NCI-H2107 (cell line): ENCODE data around the gene ATP23.

ENCODE experiments used
- DNase-seq: peaks from one replicate; lab custom pipeline; 2025; lab: John Stamatoyannopoulos, UW

Gene ATP23, protein sequence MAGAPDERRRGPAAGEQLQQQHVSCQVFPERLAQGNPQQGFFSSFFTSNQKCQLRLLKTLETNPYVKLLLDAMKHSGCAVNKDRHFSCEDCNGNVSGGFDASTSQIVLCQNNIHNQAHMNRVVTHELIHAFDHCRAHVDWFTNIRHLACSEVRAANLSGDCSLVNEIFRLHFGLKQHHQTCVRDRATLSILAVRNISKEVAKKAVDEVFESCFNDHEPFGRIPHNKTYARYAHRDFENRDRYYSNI

DNA sequence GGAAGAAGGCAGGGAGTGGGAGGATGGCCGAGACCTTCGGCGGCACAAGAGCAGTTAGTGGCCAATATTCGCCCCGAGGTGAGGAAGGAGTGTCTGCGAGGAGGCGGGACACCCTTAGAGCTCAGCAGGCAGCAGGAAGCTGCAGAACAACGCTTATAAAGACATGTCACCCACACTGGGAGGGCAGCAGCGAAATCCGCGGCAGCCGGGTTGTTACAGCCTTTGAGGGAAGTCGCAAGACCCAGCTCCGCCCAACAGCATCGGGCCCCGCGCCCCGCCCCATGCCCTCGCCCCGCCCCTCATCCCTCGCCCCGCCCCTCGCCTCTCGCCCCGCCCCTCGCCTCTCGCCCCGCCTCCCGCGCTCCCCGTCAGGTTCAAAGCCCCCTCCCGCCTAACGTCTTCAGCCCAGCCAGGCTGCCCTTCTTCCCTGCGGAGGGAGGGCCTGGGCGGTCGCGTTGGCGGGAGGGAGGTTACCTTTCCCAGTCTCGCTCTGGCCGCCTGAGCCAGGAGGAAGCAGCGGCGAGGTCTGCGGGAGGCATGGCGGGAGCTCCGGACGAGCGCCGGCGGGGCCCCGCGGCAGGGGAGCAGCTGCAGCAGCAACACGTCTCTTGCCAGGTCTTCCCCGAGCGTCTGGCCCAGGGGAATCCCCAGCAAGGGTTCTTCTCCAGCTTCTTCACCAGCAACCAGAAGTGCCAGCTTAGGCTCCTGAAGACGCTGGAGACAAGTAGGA is at the start of gene ATP23:
TSS of gene ATP23 (plus strand) at position 403 of the 730 bp plus-strand sequence. CDS start at position 538, 135 bp downstream.
- peak; percentile 91 for DNase-seq

DNA sequence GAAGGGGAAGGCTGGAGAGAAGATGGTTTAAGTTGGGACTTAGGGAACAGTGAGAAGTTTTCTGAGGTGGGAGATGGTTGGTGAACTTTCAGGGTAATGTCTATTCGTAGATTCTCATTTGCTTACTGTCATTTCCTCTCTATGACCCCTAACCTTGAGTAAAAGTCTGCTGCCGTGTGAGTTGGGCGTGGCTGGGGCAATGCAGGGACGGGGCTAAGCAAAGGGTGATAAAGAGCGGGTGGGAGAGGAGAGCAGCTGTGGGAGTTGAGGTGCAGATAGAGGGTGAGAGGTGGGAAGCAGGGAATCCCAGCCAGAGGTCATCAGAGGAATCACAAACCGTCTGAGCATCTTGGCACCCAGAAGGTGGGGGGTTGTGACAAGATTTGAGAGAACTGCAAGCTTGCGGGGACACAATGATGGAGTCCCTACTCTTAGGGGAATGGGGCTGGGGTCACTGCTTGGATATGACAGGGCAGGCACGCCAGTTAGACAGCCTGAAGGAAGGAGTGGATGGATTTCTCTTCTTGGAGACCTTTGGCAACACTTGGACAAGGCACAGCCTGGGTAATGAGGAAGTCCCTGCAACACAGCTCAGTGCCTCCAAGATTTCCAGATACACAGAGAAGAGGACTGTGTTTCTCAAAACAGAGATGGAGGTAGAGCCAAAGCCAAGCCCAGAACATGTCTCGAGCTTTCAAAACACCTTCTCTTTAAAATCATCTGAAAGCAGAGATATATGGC is 49.0 kb upstream of the ATP23 start:
- DNase-seq: no peak

DNA sequence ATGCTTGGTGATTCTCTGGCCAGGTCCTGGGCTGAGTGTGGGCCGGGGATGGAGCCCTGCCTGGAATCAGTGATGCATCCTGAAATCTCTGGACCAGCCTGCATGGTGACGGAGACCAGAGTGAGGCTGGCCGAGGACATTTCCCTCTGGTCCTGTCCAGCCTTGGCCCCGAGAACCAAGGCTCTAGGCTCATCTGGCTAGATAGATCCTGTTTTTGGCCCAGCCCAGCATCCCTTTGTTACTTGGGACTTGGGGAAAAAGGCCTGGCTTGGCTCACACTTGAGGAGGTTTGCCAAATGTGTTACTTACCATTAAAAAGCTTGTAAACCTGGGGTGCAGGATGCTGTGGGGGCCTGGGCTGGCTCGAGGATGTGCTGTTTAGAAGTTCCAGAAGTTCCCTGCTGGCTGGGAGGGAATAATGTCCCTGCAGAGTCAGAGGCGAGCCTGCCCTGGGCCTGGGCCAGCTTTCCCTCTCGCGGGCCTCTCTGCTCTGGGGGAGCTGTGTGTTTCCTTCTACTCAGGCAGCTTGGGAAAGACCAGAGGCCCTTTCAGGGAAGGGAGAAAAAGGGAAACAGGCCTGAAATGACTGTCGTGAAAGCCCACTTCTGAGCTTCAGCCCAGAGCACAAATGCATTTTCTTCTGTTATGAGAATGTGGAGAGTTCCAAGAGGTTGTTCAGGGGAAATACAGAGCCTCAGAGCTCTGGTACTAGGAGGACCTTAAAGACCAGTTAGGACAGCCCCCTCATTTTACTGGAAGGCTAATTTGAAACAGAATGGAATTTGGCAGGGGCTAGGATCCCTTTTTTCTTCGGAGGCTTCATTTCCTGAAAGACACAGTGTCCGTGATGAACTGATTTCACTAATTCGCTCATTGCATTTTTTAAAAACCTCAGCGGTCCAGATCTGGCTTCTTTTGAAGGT is 47.7 kb upstream of the ATP23 start:
- no peak for DNase-seq

DNA sequence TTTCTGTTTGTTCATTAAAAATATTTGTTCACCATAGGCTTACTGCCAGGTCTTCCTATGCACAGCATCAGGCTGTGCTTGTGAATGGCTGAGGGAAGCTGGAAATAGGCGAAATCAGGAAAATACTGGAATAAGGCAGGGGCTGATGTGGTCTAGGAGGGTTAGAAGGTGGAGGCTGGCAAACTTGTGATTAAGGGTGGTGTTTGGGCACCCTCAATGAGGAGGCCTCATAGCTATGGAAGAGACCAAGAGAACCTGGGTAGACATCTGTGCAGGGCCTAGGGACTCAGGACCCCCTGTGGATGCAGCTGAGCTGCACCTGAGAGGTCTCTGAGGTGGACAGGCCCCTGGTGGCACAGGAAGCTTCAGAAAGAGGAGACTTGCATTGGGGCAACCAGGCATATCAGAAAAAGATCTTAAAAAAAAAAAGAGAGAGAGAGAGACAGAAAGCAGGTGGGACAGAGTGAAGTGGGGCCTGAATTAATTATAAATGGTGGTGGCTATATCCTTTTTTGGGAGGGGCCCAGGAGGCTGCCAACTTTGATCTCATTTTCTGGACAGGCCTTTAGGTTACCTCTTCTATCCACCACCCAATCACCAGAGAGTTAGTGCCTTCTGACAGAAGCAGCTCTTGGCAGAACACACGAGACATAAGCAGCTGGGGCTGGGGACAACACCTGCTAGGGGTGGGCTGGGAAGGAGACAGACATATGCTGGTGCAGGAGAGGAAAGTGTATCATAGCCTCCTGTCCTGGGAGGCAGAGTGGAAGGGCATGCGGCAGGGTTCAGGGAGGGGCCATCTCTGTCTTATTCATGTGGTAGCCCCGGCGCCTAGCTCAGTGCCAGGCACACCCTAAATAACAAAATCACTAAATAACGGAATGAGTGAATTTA is 46.7 kb upstream of the ATP23 start:
- peak; percentile 18 for DNase-seq

DNA sequence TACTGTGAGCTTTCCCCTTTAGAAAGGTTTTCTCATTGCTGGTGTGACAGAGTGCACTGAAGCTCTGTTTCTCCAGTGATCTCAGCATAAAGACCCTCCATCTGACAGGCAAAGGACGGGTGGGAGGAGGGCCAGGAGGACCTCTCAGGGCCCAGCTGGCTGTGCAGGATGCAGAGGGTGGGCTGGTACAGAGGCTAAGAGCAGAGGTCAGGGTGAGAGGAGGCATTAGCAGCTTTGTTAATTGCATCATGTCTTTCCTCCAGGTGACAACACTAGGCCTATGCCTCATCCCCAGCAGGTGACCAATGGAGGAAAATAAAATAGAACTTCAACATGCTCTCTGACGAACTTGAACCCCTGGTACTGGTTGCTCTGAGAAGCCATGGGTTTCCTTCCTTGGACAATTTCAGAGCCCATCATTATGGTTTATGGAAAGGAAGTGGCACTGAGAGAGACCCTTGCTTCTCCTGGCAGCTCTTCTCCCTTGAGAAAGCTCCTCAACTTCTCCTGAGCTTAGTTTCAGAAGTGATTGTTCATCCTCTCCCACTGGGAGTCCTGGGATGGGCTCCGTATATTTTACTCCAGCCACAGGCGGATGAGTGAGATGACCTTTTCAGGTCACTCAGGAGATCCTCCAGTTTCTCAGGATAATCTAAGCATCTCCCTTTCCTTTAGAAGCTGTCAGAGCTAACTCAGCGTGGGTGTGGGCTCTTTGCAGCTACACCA is 45.8 kb upstream of the ATP23 start:
- DNase-seq: no peak

DNA sequence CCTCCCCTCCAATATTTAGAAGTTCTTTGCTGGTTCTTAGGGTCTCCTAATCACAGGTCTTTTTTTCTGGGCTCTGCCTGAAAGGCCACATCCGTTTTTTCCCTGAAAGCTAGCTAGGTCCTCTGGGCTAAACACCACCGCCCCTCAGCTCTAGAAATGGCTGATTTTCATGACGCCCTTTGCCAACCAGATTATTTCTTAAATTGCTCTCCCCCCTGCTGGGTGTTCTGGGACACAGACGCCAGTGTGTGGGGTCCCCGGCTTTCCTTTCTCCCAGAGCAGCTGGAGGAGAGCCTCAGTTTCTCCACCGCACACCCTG is 45.3 kb upstream of the ATP23 start:
- no peak for DNase-seq

DNA sequence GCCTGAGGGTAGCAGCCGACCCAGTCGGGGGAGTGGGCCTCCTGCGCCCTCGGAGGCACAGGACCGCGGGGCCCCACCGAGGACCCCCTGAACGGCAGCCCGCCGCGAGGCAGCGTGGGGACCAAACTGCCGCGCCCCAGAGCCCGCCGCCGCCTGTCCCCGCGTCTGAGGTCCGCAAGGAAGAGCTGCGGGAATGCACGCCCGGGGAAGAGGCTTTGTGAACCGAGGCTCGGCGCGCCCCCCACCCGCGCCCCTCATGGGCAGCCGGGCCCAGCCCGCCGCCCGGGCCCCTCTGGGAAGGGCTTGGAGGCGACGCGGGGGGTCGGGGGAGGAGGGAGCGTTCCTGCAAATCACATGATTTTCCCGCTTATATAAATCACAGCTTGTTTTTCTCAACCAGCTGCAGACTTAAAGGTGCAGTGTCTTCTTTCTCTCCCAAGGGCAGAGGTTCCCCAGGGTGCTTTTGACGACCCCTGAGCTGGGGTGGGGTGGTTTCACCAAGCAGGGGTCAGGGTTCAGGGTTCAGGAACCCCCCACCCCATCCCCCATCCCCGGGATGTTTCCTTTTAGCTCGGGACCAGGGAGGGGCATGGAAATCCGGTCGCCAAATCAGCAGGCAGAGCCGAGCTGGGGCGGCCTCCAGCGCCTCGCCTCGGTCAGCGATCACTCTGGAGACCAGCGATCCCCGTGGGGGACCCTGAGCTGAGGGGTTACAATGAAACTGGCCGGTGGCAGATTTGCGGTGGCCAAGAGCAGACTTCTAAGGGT is 44.7 kb upstream of the ATP23 start:
- DNase-seq: peak; percentile 22

DNA sequence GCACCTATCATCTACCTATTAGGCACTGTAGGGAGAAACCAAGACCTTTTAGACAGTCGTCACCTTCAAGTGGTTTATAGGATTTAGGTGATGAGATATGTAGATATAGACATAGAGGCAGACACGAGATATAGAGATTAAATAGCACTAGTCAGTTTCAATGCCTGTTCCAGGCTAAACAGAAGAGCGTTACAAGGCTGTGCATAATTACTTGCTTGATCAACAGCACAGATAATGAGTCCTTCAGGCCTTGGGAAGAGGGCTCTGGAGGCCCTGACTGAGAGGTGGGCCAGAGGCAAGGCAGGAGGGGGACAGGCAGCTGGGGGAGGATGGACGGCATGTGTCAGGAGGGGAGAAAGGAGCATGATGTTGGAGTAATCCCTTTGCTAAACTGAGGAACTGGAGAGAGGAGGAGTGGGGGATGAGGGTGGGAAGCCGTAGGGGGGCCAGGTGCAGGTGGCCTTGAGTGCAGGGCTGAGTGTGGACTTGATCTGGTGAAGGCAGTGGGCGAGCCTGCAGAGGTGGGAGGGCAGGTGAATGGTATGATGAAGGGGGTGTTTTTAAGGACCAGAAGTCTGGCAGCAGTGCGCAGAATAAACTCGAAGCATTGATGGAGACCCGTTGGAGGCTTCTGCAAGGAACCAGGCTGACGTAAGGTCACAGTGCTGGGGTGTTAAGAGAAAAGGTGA is 43.9 kb upstream of the ATP23 start:
- no peak for DNase-seq

DNA sequence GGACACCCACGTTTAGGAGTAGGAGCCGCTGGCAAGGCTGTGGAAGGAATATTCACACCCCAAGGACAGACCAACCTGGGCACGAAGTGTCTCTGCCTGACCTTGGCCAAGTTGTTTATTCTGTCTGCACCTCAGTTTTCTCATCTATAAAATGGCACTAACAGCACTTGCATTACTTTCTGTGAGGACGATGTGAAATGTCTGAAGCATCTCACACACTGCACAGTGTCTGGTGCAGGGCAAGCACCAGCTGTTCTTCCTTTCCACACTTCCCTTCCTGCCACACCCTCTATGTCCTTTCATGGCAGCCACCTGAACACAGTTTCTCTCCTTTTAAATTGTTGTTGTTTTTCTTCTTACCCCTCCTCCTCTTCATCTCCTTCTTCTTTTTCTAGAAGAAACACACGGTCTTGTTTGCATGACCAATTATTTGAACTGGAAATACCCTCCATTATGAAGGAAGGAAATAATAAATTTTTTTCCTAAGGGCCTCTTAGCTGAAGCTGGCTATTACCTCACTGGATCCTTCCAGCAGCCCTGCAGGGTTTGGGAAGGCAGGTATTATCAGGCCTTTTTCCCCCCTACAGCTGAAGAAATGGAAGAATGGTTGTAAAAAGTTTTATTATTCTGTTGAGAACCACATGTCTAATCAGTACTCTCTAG is 42.9 kb upstream of the ATP23 start:
- DNase-seq: no peak

DNA sequence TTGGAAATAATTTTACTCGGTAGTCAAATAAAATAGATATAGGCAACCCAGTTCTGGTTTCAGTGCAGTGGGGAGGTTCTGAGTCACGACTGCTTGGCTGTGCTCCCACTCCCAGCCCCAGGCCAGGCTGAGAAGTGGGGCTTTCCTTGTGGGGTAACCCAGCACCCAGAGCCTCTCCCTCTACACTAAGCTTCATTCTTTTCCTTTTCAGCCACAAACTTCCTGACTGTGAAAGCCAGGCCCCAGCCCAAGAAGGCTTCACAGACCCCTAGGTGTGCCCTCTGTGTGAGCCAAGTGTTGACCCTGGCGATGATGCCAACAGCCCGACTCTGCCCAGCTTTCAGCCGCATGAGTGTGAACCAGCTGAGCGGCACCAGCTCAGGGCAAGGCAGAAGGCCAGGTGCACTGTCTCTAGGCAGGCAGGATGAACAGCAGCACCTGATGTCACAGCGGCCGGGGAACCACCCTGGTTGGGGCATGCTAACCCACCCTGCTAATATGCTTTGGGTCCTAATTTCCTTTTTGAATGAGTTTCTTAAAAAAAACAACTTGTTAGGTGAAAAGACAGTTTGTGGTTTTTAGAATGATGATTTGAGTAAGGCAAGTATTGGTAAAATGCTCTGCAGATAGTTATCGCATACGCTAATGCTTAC is 42.2 kb upstream of the ATP23 start:
- DNase-seq: no peak

DNA sequence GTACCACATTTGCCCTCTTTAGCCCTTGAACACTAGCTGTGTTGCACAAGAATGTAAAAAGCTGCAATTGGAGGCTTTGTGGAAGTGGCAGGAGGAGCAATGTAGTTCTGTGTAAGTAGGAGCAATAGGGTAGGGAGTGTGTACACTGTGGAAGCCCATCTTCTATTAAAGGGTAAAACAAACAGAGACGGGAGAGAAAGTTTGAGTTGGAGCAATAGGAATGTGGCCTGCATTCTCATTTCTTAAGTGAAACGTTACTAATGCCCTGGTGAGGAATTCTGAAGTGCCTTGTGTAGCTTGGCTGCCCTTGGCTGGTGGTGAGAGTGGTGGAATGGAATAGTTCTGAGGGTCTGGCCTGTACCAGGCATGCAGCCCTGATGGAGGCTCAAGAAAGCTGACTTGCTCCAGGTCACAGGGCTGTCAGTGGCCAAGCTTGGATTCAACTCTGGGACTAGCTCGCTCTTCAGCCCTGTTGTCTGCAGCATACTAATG is 38.8 kb upstream of the ATP23 start:
- DNase-seq: no peak

DNA sequence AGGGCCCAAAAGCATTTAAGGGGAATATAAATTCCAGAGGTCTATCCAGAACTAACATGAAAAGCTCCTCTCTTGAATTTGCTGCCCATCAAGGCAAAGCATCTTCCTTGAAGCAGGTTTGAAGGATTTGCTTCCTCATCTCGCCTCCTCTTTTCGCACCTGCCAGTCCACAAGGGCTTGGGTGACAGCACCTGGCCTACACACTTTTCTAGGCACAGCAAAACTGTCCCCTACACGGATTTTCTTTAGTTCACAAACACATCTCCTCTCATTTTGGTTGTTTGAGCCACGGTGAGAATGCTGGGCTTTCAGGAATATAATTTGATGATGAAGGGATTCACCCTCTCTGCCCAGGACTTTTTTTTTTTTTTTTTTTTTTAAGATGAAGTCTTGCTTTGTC is 36.9 kb upstream of the ATP23 start:
- DNase-seq: no peak

DNA sequence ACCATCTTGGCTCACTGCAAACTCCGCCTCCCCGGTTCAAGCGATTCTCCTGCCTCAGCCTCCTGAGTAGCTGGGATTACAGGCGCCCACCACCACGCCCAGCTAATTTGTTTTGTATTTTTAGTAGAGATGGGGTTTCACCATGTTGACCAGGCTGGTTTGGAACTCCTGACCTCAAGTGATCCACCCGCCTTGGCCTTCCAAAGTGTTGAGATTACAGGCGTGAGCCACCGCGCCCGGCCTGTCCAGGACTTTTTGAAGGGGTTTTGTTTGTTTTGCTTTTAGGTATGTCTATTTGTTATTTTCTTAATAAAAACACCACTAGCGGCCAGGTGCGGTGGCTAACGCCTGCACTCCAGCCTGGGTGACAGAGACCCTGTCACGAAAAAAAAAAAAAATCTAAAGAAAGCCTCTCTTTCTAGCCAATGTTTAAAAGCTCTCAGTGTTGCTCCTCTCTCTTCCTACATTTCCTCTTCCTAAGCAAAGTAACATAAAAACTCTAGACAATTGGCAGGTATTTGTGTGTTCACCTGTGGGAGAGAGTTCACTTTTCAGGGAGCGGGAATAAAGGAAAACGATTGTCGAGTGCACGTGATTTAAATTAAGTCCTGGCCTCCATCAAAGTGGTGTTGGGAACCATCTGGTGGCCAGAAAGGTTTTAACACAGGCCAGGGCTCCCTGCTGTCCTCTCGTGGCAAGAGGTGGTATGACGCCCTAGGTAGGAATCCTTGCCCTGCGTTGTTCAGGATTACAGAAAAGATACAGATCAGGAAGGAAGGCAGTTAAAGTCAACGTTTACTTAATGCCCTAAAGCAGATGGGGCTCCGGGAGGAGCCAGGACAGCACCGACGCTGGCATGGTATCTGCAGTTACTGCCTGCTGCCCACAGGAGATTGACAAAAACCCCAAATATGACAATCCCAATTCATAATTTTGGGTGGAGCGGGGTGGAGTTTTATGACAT is 36.2 kb upstream of the ATP23 start:
- DNase-seq: peak; percentile 90

DNA sequence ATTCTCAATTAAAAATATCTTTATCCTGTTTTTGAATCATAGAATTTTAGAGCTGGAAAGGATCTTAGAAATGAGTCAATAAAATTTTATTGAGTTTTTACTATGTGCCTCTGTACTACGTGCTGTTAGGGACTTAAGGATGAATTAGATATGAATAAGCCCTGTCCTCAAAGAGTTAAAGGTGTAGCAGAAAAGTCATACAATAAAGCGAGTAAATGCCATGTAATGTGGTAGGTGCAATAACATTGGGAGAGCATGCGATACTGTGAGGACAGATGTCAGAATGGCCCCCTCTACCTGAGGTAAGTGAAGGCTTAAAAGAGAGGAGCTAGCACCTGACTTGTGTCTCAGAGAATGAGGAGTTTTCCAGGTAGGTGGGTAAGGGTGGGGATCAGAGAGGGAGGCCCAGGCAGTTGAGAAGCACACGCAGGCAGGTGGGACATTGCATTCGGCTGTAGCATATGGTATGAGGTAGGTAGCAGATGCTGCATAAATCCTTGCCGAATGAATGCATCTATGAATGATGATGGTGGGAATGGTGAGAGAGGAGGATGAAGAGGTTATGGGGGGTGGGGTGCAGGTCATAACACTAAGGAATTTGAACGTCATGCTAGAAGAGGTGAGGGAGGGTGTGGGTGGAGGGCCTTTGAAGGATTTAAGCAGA is 35.4 kb upstream of the ATP23 start:
- DNase-seq: no peak

DNA sequence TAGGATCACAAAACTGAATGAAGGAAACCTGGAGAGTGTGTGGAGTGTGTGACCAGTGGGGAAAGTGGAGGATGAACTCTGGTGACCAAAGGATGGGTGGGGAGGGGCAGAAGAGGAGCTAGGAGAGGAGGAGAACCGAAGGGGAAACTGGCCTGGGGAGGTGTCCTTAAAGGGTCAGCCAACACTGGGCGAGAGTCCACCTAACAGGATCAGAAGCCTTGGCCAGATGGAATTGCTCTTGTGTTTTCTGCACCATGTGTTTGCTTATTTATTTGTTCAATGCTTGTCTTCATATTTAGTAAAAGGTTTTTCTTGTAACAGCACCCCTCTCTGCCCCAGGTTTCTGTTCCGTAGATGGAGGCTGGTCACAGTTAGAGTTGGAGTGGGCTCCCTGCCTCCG is 34.5 kb upstream of the ATP23 start:
- no peak for DNase-seq

DNA sequence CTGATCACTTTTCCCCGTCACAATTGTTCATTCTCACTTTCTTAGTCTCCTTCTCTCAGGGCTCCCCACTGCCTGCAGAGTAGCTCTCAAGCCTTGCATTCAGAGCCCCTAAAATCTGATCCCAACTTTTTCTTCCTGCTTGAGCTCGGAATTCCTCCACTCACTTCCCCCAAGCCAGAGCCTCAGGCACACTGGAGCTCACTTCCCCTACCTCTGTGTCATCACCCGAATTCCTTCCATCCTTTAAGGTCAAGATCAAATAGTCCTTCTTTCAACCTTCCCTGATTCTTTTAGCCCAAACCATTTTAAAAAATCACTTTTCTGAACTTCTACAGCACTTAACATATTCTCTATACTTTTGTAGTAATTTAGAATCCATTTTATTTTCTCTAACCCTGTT is 34.1 kb upstream of the ATP23 start:
- no peak for DNase-seq
